ENCODE results near the gene MMD. TPM values are rescaled to one million over a fixed set of nuclear protein-coding genes. Genes with fewer than 3 reads are reported as not detected.

Gene MMD
- total and polyA plus RNA-seq, 2 of the 13 experiments (the other 11 are each of a cell fraction or from before 2014, with no cell fraction given): 121 to 225 TPM

- ATAC-seq (no peak), DNase-seq (ENCODE audit: low spot score) (no peak), FAIRE-seq (no peak)
- H3K27me3 ChIP-seq (ENCODE audit: control insufficient read depth in 1 of 2, insufficient read depth in 2 of 2, low read length in 2 of 2): peaks cover 0 to 7% of the 10 kb centered on the region in 2 experiments; a peak in 1 of 5 replicates
- H3K4me1 ChIP-seq (ENCODE audit: insufficient read depth, low read length): peaks cover 7% of the 10 kb centered on the region
- ChIA-PET CTCF (ENCODE audit: low intra/inter-chr PET ratio, low total read pairs) (no interaction called here), POLR2A (no interaction called here)
- no peak overlapping the region for H3K27ac ChIP-seq (ENCODE audit: extremely low read length, insufficient read depth, low read length)
- no peaks in the 10 kb centered on the region for H3K9me3 ChIP-seq (ENCODE audit: low read length)
- in situ Hi-C loops (cut with HindIII; ENCODE audit: extremely low pct_ligation_motif_present, low pct_unique_long_range_greater_than_20kb) (no loop called here), intact Hi-C loops (cut with micrococcal nuclease; ENCODE audit: unreplicated experiment) (no loop called here)
- BruUV-seq (replicated peaks): no TSS peak
- no peaks in the 10 kb centered on the region for H3K36me3 ChIP-seq (replicated peaks in 1 of 2; ENCODE audit: control insufficient read depth in 1 of 2, insufficient read depth in 2 of 2, low read length in 2 of 2)
- no peak for TF ChIP-seq SIX1 (CRISPR knock-in tag; IDR thresholded peaks at IDR 0.05; ENCODE audit: borderline replicate concordance)
- TF ChIP-seq ZFP41 (CRISPR knock-in tag; IDR thresholded peaks at IDR 0.05; ENCODE audit: borderline replicate concordance): no peak
- TF ChIP-seq HMGA1 (CRISPR knock-in tag; conservative IDR thresholded peaks at IDR 0.05): no peak
- no peak for TF ChIP-seq ZNF607 (CRISPR knock-in tag; IDR thresholded peaks at IDR 0.05; ENCODE audit: borderline replicate concordance)
- no peak for TF ChIP-seq ERF (CRISPR knock-in tag; IDR thresholded peaks at IDR 0.05)
- no peak for TF ChIP-seq ZNF275 (CRISPR knock-in tag; IDR thresholded peaks at IDR 0.05; ENCODE audit: borderline replicate concordance)
- no peak for TF ChIP-seq CHD2 (IDR thresholded peaks at IDR 0.05; ENCODE audit: low read depth, low read length)
- TF ChIP-seq PITX1 (CRISPR knock-in tag; IDR thresholded peaks at IDR 0.05): no peak
- TF ChIP-seq PHF8 (CRISPR knock-in tag; IDR thresholded peaks at IDR 0.05): no peak
- TF ChIP-seq ZSCAN22 (CRISPR knock-in tag; IDR thresholded peaks at IDR 0.05): no peak
- TF ChIP-seq MED13 (CRISPR knock-in tag; IDR thresholded peaks at IDR 0.05): no peak
- TF ChIP-seq ZNF567 (CRISPR knock-in tag; IDR thresholded peaks at IDR 0.05; ENCODE audit: borderline replicate concordance): no peak
- TF ChIP-seq IRX3 (CRISPR knock-in tag; IDR thresholded peaks at IDR 0.05; ENCODE audit: borderline replicate concordance, low read depth): no peak
- TF ChIP-seq ZNF333 (CRISPR knock-in tag; IDR thresholded peaks at IDR 0.05; ENCODE audit: borderline replicate concordance): no peak
- no peak for TF ChIP-seq GATA4 (IDR thresholded peaks at IDR 0.05; ENCODE audit: borderline replicate concordance, low read depth)
- H3K4me2 ChIP-seq (ENCODE audit: low read depth, low read length): no peak overlapping the region
- no peaks in the 10 kb centered on the region for H4K20me1 ChIP-seq (ENCODE audit: insufficient read depth, low read length)
- no peak overlapping the region for H3K9ac ChIP-seq (ENCODE audit: insufficient read depth, low read depth, low read length)
- no peaks in the 10 kb centered on the region for H3K79me2 ChIP-seq (ENCODE audit: insufficient read depth, low read length)
- H3K4me3 ChIP-seq (replicated peaks in 1 of 3; ENCODE audit: insufficient read depth in 1 of 3, low read depth in 2 of 3, low read length in 3 of 3): no peak overlapping the region
- H2AFZ ChIP-seq (ENCODE audit: low read length): no peak overlapping the region
- WGBS (ENCODE audit: low lambda C conversion rate): 33% methylated on average over 3 of the region's 3 CpGs
Measured at GRCh38 chr17:55368706-55369105, 52.9 kb downstream of the MMD start.
